SU-DHL-6 (cell line): ENCODE results near the gene CCNYL1.

Experiments
- H2AFZ ChIP-seq: fragments of 200-600 bp; sonication (generic); 2 replicates; pipeline ENCODE4 v1.6.1; 2014; ENCODE audit warnings: low read depth, mild to moderate bottlenecking, moderate library complexity, mixed read lengths, antibody characterized with exemption, low read length; ENCODE audit not compliant: severe bottlenecking
- H3F3A ChIP-seq: fragments of 200-600 bp; shearing (Covaris generic); 2 replicates; pipeline ENCODE4 v1.6.0; 2016; ENCODE audit warnings: antibody characterized with exemption, mild to moderate bottlenecking; ENCODE audit not compliant: insufficient read depth
- H3K27ac ChIP-seq: fragments of 200-600 bp; sonication (generic); 2 replicates; pipeline ENCODE4 v1.5.1; 2016; ENCODE audit warnings: low read depth, mild to moderate bottlenecking, low read length, moderate library complexity, mixed read lengths
- H3K27me3 ChIP-seq: fragments of 200-600 bp; sonication (generic), shearing (Covaris generic); 2 replicates; pipeline ENCODE4 v1.6.0; 2014; ENCODE audit warnings: mild to moderate bottlenecking, low read length
- H3K36me3 ChIP-seq: fragments of 200-600 bp; sonication (generic); 2 replicates; pipeline ENCODE4 v1.6.1; 2014; ENCODE audit warnings: mild to moderate bottlenecking, low read length, mixed read lengths
- H3K4me2 ChIP-seq: fragments of 300-600, 200-600 bp; shearing (Covaris generic), sonication (generic); 2 replicates; pipeline ENCODE4 v1.6.0; 2014; ENCODE audit warnings: low read length, low read depth, mild to moderate bottlenecking; ENCODE audit not compliant: poor library complexity, severe bottlenecking
- H3K4me3 ChIP-seq: fragments of 200-600 bp; sonication (generic); 2 replicates; pipeline ENCODE4 v1.5.1; 2014; ENCODE audit warnings: antibody characterized with exemption, low read length, mild to moderate bottlenecking, mixed read lengths; ENCODE audit not compliant: insufficient read depth, poor library complexity, severe bottlenecking
- H3K79me2 ChIP-seq: fragments of 200-600 bp; sonication (generic); 2 replicates; pipeline ENCODE4 v1.6.1; 2014; ENCODE audit warnings: mild to moderate bottlenecking, low read length, moderate library complexity; ENCODE audit not compliant: insufficient read depth
- H3K9ac ChIP-seq: fragments of 200-600 bp; sonication (generic); 2 replicates; pipeline ENCODE4 v1.7.0; 2014; ENCODE audit warnings: mild to moderate bottlenecking, low read length
- H3K9me2 ChIP-seq: fragments of 200-600 bp; sonication (generic); replicated peaks from 2 replicates; pipeline ENCODE4 v1.6.1; 2014; ENCODE audit warnings: low read length; ENCODE audit not compliant: insufficient read depth
- H3K9me3 ChIP-seq: fragments of 200-600 bp; sonication (generic); 2 replicates; pipeline ENCODE4 v1.6.1; 2014; ENCODE audit warnings: low read length, mixed read lengths; ENCODE audit not compliant: insufficient read depth
- H4K20me1 ChIP-seq: fragments of 200-600 bp; sonication (generic); 2 replicates; pipeline ENCODE4 v1.6.1; 2014; ENCODE audit warnings: low read depth, mild to moderate bottlenecking, antibody characterized with exemption, low read length, moderate library complexity, mixed read lengths
- CTCF ChIP-seq: fragments of 200-600 bp; sonication (generic); IDR thresholded peaks from one replicate; pipeline ENCODE4 v1.5.1; 2017; ENCODE audit warnings: antibody characterized with exemption, mild to moderate bottlenecking, low read length, moderate library complexity; ENCODE audit not compliant: insufficient read depth, poor library complexity, severe bottlenecking
- EZH2phosphoT487 ChIP-seq: fragments of 200-600 bp; sonication (generic), shearing (Covaris generic); conservative IDR thresholded peaks from 2 replicates; pipeline ENCODE4 v1.6.1; 2018; ENCODE audit warnings: mild to moderate bottlenecking, antibody characterized with exemption, low read length, moderate library complexity, mixed read lengths

Gene CCNYL1

GRCh38 chr2:207697411-207697810 is 14.0 kb upstream of the CCNYL1 start:
- Histone ChIP-seq H3K9me2 (no peaks in the 10 kb centered on the region), H3K4me3 (no peak overlapping the region), H4K20me1 (no peaks in the 10 kb centered on the region), H2AFZ (no peak overlapping the region), H3F3A (no peaks in the 10 kb centered on the region), H3K9me3 (no peaks in the 10 kb centered on the region), H3K4me2 (no peak overlapping the region), H3K27me3 (no peaks in the 10 kb centered on the region), H3K27ac (no peak overlapping the region), H3K36me3 (no peaks in the 10 kb centered on the region), H3K9ac (no peak overlapping the region), H3K79me2 (no peaks in the 10 kb centered on the region)
- TF ChIP-seq CTCF (no peak), EZH2phosphoT487 (no peak)

GRCh38 chr2:207698301-207698700 is 13.1 kb upstream of the CCNYL1 start:
- Histone ChIP-seq H3K27ac (no peak overlapping the region), H3K4me2 (no peak overlapping the region)

GRCh38 chr2:207704078-207704477 is 7.4 kb upstream of the CCNYL1 start:
- Histone ChIP-seq H3K27me3 (no peaks in the 10 kb centered on the region), H3K79me2 (no peaks in the 10 kb centered on the region), H3K9me3 (no peaks in the 10 kb centered on the region), H3K9me2 (no peaks in the 10 kb centered on the region), H3K27ac (no peak overlapping the region), H3F3A (no peaks in the 10 kb centered on the region), H3K9ac (no peak overlapping the region), H2AFZ (no peak overlapping the region), H3K4me3 (no peak overlapping the region), H3K4me2 (no peak overlapping the region), H4K20me1 (no peaks in the 10 kb centered on the region), H3K36me3 (no peaks in the 10 kb centered on the region)
- TF ChIP-seq CTCF (no peak), EZH2phosphoT487 (no peak)

More at GRCh38 chr2:207698301-207698700, 13.1 kb upstream of the CCNYL1 start:
- no peaks in the 10 kb centered on the region for H3F3A ChIP-seq
- no peaks in the 10 kb centered on the region for H3K27me3 ChIP-seq
- H3K9me3 ChIP-seq: no peaks in the 10 kb centered on the region
- H3K9ac ChIP-seq: no peak overlapping the region
- no peak overlapping the region for H2AFZ ChIP-seq
- no peaks in the 10 kb centered on the region for H3K9me2 ChIP-seq
- no peak overlapping the region for H3K4me3 ChIP-seq
- no peaks in the 10 kb centered on the region for H3K79me2 ChIP-seq
- H4K20me1 ChIP-seq: no peaks in the 10 kb centered on the region
- TF ChIP-seq CTCF: no peak
- TF ChIP-seq EZH2phosphoT487: no peak
- H3K36me3 ChIP-seq: no peaks in the 10 kb centered on the region

- Histone ChIP-seq H3K36me3 (no peaks in the 10 kb centered on the region), H3K9me2 (no peaks in the 10 kb centered on the region), H3K4me2 (no peak overlapping the region), H3K79me2 (no peaks in the 10 kb centered on the region), H3K4me3 (no peak overlapping the region), H3K9ac (no peak overlapping the region), H3K27ac (no peak overlapping the region), H3F3A (no peaks in the 10 kb centered on the region), H2AFZ (no peak overlapping the region), H4K20me1 (no peaks in the 10 kb centered on the region), H3K9me3 (no peaks in the 10 kb centered on the region), H3K27me3 (no peaks in the 10 kb centered on the region)
- TF ChIP-seq EZH2phosphoT487 (no peak), CTCF (no peak)
These were observed 6.8 kb upstream of the CCNYL1 start for GRCh38 chr2:207704671-207705070.
